ENCODE measurements around the gene NEK1.

The NEK1 gene

GRCh38 chr4:169493164-169493524 is 119.2 kb downstream of the NEK1 start:
- no peak overlapping the region for H3K4me3 ChIP-seq (ENCODE audit: low read depth, low read length)
- TF ChIP-seq CTCF (IDR thresholded peaks at IDR 0.05; ENCODE audit: low read depth, low read length) = no peak
- no peak for DNase-seq (ENCODE audit: low read depth, low spot score)
- in situ Hi-C loops (cut with HindIII; ENCODE audit: low sequenced_read_pairs) = no loop called here

DNA sequence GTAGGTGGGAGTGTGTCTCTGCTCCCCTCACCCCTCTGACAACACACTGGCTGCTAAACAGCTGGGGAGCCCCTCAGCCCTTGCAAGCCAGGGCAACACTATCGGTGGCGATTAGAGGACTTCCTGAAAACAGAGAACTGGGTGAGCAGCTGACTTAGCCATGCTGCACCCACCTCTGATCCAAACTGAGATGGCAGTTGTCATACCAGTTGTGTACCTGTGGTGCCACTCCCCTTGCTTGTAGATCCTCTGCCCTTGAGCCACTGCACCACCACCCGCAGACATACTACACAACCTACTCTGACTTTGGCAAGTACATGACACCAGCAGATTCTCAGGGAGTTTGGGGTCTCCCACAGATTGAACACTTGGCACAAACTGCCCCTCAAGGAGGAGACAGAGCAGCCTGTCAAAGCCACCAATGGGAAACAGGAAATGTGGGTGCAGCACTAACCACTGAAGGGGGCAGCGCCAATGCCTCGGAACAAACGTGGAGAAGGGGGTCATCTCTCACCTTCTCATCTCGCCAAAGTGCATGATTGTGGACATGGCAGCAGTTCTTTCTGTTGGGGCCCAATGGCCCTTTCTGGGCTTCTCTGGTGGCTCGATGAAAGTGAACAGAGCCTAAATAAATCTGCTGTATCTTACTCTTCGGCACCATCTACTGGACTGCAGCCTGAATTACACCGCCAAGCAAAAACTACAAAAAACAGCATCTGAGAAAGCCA is 119.8 kb downstream of the NEK1 start:
- peak; percentile 81 for TF ChIP-seq CTCF (IDR thresholded peaks at IDR 0.05; ENCODE audit: low read depth, low read length)
- DNase-seq (ENCODE audit: low read depth, low spot score) = peak; percentile 48
- in situ Hi-C loops (cut with HindIII; ENCODE audit: low sequenced_read_pairs) = no loop called here
- H3K4me3 ChIP-seq (ENCODE audit: low read depth, low read length) = no peak overlapping the region

- no peak overlapping the region for H3K4me3 ChIP-seq (ENCODE audit: low read depth, low read length)
- in situ Hi-C loops (cut with HindIII; ENCODE audit: low sequenced_read_pairs) = no loop called here
- no peak for TF ChIP-seq CTCF (IDR thresholded peaks at IDR 0.05; ENCODE audit: low read depth, low read length)
- DNase-seq (ENCODE audit: low read depth, low spot score) = no peak
These were observed 121.2 kb downstream of the NEK1 start for GRCh38 chr4:169491211-169491610.

- no peak for TF ChIP-seq CTCF (IDR thresholded peaks at IDR 0.05; ENCODE audit: low read depth, low read length)
- DNase-seq (ENCODE audit: low read depth, low spot score) = no peak
- no peak overlapping the region for H3K4me3 ChIP-seq (ENCODE audit: low read depth, low read length)
- in situ Hi-C loops (cut with HindIII; ENCODE audit: low sequenced_read_pairs) = no loop called here
These were observed 123.1 kb downstream of the NEK1 start for GRCh38 chr4:169489306-169489705.

GRCh38 chr4:169485791-169486742 is 126.3 kb downstream of the NEK1 start:
- peak; percentile 73 for DNase-seq (ENCODE audit: low read depth, low spot score)

More at GRCh38 chr4:169485791-169486742, 126.3 kb downstream of the NEK1 start:
- in situ Hi-C loops (cut with HindIII; ENCODE audit: low sequenced_read_pairs) = no loop called here
- peak; percentile 49 for TF ChIP-seq CTCF (IDR thresholded peaks at IDR 0.05; ENCODE audit: low read depth, low read length)
- H3K4me3 ChIP-seq (ENCODE audit: low read depth, low read length) = no peak overlapping the region

All from astrocyte of the spinal cord (primary cell).